Measurements from ENCODE around the gene ITSN1.

GRCh38 chr21:33677450-33677849, 35.1 kb downstream of the ITSN1 start:
- no peak for TF ChIP-seq REST (IDR thresholded peaks at IDR 0.05; ENCODE audit: low read depth)
- TF ChIP-seq MAX (IDR thresholded peaks at IDR 0.05), result no peak
- TF ChIP-seq YY1 (IDR thresholded peaks at IDR 0.05; ENCODE audit: low read depth), result no peak
- no peak for TF ChIP-seq EP300 (IDR thresholded peaks at IDR 0.05; ENCODE audit: borderline replicate concordance)
- no peak for TF ChIP-seq FOXM1 (IDR thresholded peaks at IDR 0.05; ENCODE audit: borderline replicate concordance, low read depth)
- TF ChIP-seq CEBPB (IDR thresholded peaks at IDR 0.05), result no peak

Data from Ishikawa (cell line).